ENCODE results near the gene GORASP1.
A peak's percentile ranks its signal among the peaks of the same experiment; 100 is the strongest.

Gene GORASP1

GRCh38 chr3:39101022-39101689 lies 6.3 kb downstream of the GORASP1 start:
- peak; percentile 50 to 66 for DNase-seq

GRCh38 chr3:39100500-39100886 lies 6.9 kb downstream of the GORASP1 start:
- DNase-seq: no peak

DNA sequence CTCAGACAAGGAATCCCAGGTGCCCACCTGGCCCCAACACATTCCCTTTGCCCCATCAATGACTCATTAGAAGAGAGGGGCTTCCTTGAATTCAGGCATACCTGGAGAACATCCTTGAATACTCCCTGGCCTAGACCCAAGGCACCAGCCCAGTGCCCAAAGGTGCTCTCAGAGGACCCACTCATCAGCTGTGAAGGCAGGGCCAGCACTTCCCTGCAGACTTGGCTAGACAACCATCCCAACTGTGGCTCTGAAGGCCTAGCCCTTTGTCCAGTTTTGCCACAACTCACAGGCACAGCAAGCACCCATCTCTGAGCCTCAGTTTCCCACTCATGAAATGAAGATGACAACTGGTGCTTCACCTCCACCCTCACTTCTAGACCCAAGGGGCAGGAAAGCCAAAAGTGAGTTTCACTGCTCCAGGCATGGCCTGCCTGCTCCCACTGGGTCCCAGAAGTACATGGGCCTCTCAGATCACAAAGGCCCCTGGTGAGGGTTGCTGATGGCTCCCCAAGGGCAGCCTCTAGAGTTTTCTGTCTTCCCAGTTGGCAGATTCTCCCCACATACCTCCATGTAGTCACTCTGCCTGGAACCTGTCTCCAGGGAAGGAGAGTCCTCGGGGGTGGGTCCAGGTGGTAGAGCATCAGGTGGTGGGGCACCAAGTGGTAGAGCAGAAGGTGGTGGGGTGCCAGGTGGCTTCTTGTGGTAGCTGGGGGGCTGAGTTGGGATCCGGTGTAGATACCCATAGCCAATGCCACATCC lies 7.5 kb downstream of the GORASP1 start:
- DNase-seq: no peak

DNA sequence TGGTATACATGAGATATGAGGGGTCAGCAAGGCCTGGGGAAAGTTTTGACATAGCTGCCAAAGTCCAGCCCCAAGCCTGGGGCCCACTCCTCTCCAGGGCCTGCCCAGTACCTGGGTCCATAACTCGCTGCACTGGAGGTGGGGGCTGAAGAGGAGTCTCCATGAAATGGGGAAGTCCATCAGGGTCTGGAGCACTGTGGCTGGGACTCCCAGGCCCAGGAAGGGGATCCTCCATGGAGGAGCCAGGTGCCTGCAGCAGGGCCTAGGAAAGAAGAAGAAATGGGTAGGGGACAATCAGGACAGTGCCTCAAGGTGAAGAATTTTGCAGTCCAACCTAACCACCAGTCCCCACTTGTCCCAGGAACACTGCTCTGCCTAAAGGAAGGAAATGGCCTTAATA lies 8.2 kb downstream of the GORASP1 start:
- DNase-seq: no peak

DNA sequence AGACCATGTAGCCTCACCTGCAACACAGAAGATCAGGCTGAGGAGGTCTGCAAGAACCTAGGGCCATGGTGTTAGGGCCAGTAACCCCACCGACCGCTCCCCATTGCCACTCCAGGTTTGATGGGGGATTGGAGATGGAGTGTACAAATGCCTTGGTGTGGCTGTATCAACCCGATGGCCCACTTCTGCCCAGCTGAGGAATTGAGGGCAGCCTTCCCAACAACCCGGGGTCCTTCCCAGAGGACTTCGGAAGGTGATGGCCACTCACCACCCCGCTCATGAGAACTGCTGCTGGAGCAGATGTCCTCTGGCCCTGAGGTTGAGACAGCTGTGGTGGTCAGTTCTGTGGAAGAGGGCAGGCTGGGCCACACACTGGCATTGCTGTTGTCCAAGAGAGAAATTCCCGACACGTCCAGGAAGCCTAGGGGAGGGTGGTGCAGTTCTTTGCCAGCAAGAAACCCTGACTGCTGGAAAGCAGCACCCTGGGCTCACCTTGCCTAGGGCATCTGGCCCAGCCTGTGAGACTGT lies 8.9 kb downstream of the GORASP1 start:
- DNase-seq: no peak

DNA sequence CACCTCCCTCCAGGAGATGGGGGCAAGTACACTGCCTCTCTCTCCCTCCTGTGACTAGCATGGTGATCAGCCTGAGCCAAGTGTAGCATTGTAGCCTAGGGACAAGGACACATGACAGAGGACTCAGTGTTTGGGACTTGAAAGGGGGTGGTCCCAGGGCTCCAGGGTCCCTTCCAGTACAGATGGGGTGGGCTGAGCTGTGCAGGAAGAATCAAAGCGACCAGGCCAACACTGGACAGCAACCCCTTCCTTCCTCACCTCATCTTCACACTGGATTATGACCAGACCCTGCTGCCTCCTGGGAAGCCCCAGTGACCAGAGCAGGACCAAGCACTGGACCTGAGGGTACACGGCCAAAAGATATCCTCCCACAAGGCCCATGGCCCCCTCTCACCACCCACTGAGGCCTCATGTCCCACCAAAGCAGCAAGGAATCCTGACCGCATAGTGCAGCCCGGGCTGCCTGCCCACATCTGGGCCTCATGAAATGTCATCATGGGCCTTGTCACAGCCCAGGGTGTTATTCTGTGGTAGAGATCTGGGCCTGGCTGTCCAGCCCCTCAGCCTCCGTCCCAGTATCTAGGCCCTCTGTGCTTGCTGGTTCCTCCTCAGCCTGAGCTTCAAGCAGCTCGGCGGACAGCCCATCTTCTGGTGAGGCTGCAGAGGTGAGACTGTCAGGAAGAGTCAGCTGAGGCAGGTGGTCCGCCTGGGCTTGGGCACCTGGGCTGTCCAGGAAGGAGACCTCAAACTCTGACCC lies 9.5 kb downstream of the GORASP1 start:
- DNase-seq: no peak

DNA sequence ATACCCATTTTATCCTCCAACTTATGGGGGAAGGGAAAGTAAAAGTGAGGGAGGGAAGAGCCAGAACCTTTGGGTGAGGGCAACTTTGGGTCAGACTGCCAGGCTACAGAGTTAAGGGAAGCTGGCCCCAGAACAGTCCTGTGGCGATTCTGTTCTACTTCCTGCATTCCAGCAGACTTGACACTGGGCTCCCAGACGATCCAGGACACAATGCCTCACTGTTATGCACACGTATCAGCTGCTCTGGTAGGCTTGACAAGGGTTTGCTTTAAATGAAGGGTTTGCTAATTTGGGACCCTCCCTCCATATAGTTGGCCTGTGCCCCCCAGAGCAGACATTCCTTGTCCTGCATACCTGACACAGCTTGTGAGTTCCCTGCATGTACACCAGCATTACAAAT lies 10.7 kb downstream of the GORASP1 start:
- DNase-seq: no peak

- no peak for DNase-seq
Measured at GRCh38 chr3:39095778-39096177, 11.6 kb downstream of the GORASP1 start.

- no peak for DNase-seq
Measured at GRCh38 chr3:39094851-39095677, 12.4 kb downstream of the GORASP1 start.

DNA sequence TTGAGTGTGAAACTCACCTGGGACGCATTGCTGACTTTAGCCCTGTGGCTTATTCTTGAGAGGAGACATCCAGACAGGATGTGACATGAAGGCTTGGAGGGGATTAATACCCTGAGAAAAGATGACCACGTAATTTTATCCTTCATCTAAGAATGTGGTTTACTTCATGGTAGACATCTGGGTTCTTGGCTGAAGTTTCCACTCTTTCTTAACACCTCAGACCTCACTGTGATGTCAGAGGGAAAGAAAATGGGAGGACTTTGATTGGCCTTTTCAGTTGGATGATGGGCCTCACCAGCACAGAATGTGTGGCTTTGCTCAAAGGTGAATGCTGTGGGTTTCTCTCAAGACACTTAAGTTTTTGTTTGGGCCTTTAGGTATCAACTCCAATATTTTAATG lies 16.5 kb downstream of the GORASP1 start:
- DNase-seq: no peak

GRCh38 chr3:39088889-39089288 lies 18.5 kb downstream of the GORASP1 start:
- no peak for DNase-seq

- DNase-seq: no peak
Measured at GRCh38 chr3:39088456-39088855, 19.0 kb downstream of the GORASP1 start.

- no peak for DNase-seq
Measured at GRCh38 chr3:39086144-39086543, 21.3 kb downstream of the GORASP1 start.

DNA sequence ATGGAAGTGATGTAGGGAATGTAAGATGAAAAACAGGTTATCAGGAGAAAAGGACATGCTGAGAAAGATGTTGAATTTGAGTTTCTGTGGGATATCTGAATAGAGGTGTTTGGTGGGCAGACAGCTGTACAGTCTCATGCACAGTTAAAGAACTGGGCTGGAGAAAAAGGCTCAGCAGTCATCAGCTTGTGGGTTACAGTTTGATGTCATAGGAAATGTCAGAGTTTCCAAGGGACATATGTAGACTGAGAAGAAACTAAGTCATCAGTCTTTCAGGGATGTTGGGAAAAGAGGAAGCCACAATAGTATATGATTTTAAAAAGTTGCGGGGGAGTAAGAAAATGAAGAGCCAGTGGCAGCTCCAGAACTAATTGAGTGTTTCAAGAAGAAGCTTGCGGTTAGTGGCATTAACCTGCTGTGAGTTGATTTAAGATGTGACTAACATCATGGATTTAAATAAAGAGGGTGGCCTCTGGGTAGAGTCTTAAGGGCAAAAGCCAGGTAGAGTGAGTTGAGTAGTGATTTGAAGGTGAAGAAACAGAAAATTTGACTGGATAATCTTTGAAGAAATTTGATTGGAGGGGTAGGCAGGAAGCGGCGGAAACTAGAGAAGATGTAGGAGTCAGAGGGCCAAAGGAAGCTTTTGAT lies 24.6 kb downstream of the GORASP1 start:
- no peak for DNase-seq

- DNase-seq: no peak
Measured at GRCh38 chr3:39080026-39080425, 27.4 kb downstream of the GORASP1 start.

GRCh38 chr3:39079530-39079929 lies 27.9 kb downstream of the GORASP1 start:
- DNase-seq: no peak

DNA sequence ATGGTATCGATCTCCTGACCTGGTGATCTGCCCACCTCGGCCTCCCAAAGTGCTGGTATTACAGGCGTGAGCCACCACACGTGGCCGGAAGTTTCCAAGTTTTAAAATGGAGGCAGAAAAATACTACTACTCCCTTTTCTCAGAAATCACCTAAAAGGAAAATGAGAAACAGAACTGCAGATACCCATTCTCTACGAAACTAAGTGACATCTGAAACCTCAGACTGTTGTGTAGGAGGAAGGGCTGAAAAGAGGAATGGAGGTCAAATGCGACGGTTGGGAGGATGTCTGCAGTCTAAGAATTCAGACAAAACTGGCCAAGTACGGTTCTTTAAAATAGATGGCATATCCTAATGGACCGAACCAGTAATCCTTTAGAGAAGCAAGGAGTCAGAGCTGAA lies 31.5 kb downstream of the GORASP1 start:
- no peak for DNase-seq

DNA sequence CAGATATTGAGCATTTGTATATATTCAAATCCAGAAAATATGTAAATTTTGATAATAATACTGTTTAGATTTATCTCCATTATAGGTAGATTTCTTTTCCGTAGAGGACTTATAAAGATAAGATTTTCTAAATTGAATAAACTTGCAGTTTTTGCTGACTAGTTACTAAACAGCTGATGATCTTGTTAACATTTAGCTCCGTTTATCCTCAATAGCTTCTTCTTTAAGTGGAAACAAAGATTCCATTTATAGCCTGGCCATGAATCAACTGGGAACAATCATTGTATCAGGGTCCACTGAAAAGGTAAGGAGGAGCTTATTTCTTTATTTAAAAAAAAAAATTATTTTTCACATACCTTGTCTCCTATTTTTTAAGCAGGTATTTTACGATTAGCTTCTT lies 38.9 kb downstream of the GORASP1 start:
- no peak for DNase-seq

DNA sequence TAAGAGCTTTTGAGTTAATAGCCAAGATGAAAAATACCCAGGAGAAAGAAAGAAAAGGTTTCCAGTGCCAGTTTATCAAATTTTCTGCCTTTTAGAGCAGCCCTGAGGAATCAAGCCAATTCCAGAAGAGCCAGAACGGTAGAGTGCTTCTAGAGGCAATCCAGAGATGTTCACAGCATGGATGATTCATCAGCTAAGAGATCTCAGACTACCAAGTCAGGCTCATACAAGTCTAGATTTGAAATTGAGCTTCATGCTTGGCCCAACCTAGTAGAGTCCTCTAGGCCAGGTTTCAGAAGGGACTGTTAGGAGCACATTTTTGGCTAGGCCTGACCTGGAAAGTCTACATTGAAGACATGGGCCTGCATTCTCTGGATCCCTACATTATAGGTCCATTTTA lies 40.1 kb downstream of the GORASP1 start:
- DNase-seq: no peak

GRCh38 chr3:39065197-39065596 lies 42.2 kb downstream of the GORASP1 start:
- DNase-seq: peak; percentile 42 to 43

DNA sequence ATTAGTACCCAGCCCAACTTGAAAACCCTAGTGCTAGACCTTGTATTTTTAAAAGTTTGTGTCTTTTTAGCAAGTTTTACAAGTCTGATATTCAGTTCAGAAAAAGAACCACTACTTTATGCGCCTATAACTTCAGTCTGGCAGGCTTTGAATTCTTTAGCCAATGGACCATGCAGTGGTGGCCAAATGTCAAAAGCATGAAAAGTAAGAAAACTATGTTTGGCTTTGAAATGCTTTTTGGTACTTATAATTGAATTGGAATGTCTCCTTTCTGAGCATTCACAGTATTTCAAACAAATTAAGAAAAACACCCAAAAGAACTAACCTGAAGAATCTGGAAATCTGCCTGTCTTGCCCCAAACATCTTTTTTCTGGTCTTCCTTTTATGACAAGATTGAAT lies 42.8 kb downstream of the GORASP1 start:
- DNase-seq: no peak

- DNase-seq: no peak
Measured at GRCh38 chr3:39063143-39063542, 44.3 kb downstream of the GORASP1 start.
